Vagina (tissue), 2 donors: ENCODE data around the gene PCNT.

Source experiments
- POLR2A ChIP-seq, 2 donors: fragments of 450-650 bp; IDR thresholded peaks; one replicate each; pipeline ENCODE4 v1.6.1; 2017; ENCODE audit warnings: antibody characterized with exemption in 2 of 2, mild to moderate bottlenecking in 2 of 2, moderate library complexity in 2 of 2
- TF ChIP-seq, protein P1 (sequence below), 3 experiments: fragments of 450-650 bp in 2 of 3; fragments of 200-600 bp in 1 of 3; sonication (generic) in 1 of 3; IDR thresholded peaks; one replicate each; pipeline ENCODE4 v1.5.1; 2017 to 2019; ENCODE audit warnings: antibody characterized with exemption in 3 of 3, mild to moderate bottlenecking in 2 of 3, moderate library complexity in 2 of 3

DNA sequence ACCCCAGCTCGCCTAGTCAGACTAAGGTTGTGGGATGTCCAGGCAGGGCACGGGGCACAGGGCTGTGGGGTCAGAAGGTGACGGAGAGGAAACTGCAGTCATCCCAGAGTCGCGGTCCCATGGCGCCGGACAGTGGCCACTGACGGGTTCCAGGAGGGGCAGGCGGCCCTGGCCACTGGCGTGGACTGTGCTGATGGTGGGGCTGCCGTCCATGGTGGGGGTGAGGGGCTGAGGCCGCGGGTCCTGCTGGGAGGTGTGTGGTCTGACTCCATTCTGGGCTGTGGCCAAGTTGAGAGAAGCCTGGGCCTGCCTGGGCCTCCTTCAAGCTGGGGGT lies 32.0 kb downstream of the PCNT start:
- TF ChIP-seq, protein P1, sequence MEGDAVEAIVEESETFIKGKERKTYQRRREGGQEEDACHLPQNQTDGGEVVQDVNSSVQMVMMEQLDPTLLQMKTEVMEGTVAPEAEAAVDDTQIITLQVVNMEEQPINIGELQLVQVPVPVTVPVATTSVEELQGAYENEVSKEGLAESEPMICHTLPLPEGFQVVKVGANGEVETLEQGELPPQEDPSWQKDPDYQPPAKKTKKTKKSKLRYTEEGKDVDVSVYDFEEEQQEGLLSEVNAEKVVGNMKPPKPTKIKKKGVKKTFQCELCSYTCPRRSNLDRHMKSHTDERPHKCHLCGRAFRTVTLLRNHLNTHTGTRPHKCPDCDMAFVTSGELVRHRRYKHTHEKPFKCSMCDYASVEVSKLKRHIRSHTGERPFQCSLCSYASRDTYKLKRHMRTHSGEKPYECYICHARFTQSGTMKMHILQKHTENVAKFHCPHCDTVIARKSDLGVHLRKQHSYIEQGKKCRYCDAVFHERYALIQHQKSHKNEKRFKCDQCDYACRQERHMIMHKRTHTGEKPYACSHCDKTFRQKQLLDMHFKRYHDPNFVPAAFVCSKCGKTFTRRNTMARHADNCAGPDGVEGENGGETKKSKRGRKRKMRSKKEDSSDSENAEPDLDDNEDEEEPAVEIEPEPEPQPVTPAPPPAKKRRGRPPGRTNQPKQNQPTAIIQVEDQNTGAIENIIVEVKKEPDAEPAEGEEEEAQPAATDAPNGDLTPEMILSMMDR (IDR thresholded peaks at IDR 0.05), result no peak
- no peak for TF ChIP-seq POLR2A (IDR thresholded peaks at IDR 0.05)
